Caco-2 (cell line): ENCODE results near the gene RUFY4. TPM values are rescaled to one million over a fixed set of nuclear protein-coding genes. Genes with fewer than 3 reads are reported as not detected.

ENCODE experiments used
- BruUV-seq: library from RNA; stranded (reverse); fragments of 400-500 nt; replicated peaks from 2 replicates; lab custom pipeline; 2021; lab: Mats Ljungman, UMichigan
- CTCF ChIA-PET: fragments of 300-600 bp; sonication (Branson Sonifier 250); formaldehyde crosslinking; loops from one replicate; lab custom pipeline; 2022; ENCODE audit warnings: antibody characterized with exemption; lab: Charles Lee
- POLR2A ChIA-PET: fragments of 300-600 bp; sonication (Branson Sonifier 250); formaldehyde crosslinking; loops from one replicate; lab custom pipeline; 2022; ENCODE audit warnings: antibody characterized with exemption; lab: Charles Lee
- DNase-seq, 2 experiments: peaks; one replicate each; pipeline versions ENCODE4 v3.0.0 to v3.0.0-alpha.2; 2020 to 2022
- H3K27me3 ChIP-seq: replicated peaks from 2 replicates; pipeline ENCODE4 v1.6.0; 2011; ENCODE audit warnings: low read length; ENCODE audit not compliant: control insufficient read depth, insufficient read depth
- H3K36me3 ChIP-seq: 2 replicates; pipeline ENCODE4 v1.5.1; 2011; ENCODE audit warnings: low read length; ENCODE audit not compliant: control insufficient read depth, insufficient read depth
- H3K4me1 ChIP-seq: fragments of 250-450 bp; sonication (Bioruptor Pico); 2 replicates; pipeline ENCODE4 v1.5.1; 2020; ENCODE audit warnings: mild to moderate bottlenecking
- H3K4me3 ChIP-seq: 2 replicates; pipeline ENCODE4 v1.5.1; 2011; ENCODE audit warnings: low read depth, mild to moderate bottlenecking, control low read depth, low read length
- H3K9me3 ChIP-seq: fragments of 250-450 bp; sonication (Bioruptor Pico); 2 replicates; pipeline ENCODE4 v1.5.1; 2020; ENCODE audit warnings: mild to moderate bottlenecking, moderate library complexity
- H3K27ac Mint-ChIP-seq: one replicate; pipeline ENCODE4 v1.8.0; 2022; ENCODE audit warnings: mixed read lengths; ENCODE audit not compliant: unreplicated experiment
- H3K27me3 Mint-ChIP-seq: one replicate; pipeline ENCODE4 v1.8.0; 2022; ENCODE audit warnings: mixed read lengths; ENCODE audit not compliant: insufficient read depth, unreplicated experiment
- H3K36me3 Mint-ChIP-seq: one replicate; pipeline ENCODE4 v1.8.0; 2022; ENCODE audit warnings: mild to moderate bottlenecking, mixed read lengths; ENCODE audit not compliant: insufficient read depth, unreplicated experiment
- H3K4me1 Mint-ChIP-seq: one replicate; pipeline ENCODE4 v1.8.0; 2022; ENCODE audit warnings: low read depth, mixed read lengths; ENCODE audit not compliant: unreplicated experiment
- H3K4me3 Mint-ChIP-seq: one replicate; pipeline ENCODE4 v1.8.0; 2022; ENCODE audit warnings: mild to moderate bottlenecking, moderate library complexity, mixed read lengths; ENCODE audit not compliant: unreplicated experiment
- H3K9me3 Mint-ChIP-seq: one replicate; pipeline ENCODE4 v1.8.0; 2022; ENCODE audit warnings: mixed read lengths; ENCODE audit not compliant: unreplicated experiment
- intact Hi-C: fragments of 100-400 bp; cut with micrococcal nuclease; formaldehyde crosslinking; loops from one replicate; pipeline ENCODE4 v1.10.0; 2022; ENCODE audit not compliant: unreplicated experiment
- total RNA-seq: library from RNA; stranded (reverse); gene quantifications from 2 replicates; pipeline ENCODE4 v1.2.3, GENCODE V29; 2022
- TF ChIP-seq, protein P1 (sequence below), 2 experiments: fragments of 200-600 bp in 1 of 2; IDR thresholded peaks; 1 replicate in 1 of 2; 2 replicates in 1 of 2; pipeline versions ENCODE4 v1.5.1 to v1.8.0; 2011 to 2022; ENCODE audit warnings: antibody characterized with exemption in 1 of 2, control low read depth in 1 of 2, inconsistent platforms in 1 of 2, low read depth in 1 of 2, low read length in 1 of 2, mild to moderate bottlenecking in 1 of 2, moderate library complexity in 1 of 2; ENCODE audit not compliant: insufficient read depth in 1 of 2, severe bottlenecking in 1 of 2, unreplicated experiment in 1 of 2

Gene RUFY4
- total RNA-seq, 1 experiment from 2014 or later: not detected

- ChIA-PET CTCF (no interaction called here), POLR2A (no interaction called here)
- Histone ChIP-seq H3K4me1 (no peaks in the 10 kb centered on the region), H3K27me3 (no peaks in the 10 kb centered on the region), H3K36me3 (no peaks in the 10 kb centered on the region), H3K4me3 (no peak overlapping the region), H3K9me3 (peaks cover 9% of the 10 kb centered on the region)
- Mint-ChIP-seq H3K36me3 (no peaks in the 10 kb centered on the region), H3K4me3 (no peak overlapping the region), H3K9me3 (peaks cover 40% of the 10 kb centered on the region), H3K4me1 (no peaks in the 10 kb centered on the region), H3K27ac (no peak overlapping the region), H3K27me3 (peaks cover 10% of the 10 kb centered on the region)
- no TSS peak for BruUV-seq
- TF ChIP-seq, protein P1, sequence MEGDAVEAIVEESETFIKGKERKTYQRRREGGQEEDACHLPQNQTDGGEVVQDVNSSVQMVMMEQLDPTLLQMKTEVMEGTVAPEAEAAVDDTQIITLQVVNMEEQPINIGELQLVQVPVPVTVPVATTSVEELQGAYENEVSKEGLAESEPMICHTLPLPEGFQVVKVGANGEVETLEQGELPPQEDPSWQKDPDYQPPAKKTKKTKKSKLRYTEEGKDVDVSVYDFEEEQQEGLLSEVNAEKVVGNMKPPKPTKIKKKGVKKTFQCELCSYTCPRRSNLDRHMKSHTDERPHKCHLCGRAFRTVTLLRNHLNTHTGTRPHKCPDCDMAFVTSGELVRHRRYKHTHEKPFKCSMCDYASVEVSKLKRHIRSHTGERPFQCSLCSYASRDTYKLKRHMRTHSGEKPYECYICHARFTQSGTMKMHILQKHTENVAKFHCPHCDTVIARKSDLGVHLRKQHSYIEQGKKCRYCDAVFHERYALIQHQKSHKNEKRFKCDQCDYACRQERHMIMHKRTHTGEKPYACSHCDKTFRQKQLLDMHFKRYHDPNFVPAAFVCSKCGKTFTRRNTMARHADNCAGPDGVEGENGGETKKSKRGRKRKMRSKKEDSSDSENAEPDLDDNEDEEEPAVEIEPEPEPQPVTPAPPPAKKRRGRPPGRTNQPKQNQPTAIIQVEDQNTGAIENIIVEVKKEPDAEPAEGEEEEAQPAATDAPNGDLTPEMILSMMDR (IDR thresholded peaks at IDR 0.05; ENCODE audit: insufficient read depth in 1 of 2, low read depth in 1 of 2, low read length in 1 of 2, severe bottlenecking in 1 of 2, unreplicated experiment in 1 of 2): no peak
- intact Hi-C loops: no loop called here
- DNase-seq: no peak
These were observed 17.4 kb downstream of the RUFY4 start for GRCh38 chr2:218086478-218086877.

DNA sequence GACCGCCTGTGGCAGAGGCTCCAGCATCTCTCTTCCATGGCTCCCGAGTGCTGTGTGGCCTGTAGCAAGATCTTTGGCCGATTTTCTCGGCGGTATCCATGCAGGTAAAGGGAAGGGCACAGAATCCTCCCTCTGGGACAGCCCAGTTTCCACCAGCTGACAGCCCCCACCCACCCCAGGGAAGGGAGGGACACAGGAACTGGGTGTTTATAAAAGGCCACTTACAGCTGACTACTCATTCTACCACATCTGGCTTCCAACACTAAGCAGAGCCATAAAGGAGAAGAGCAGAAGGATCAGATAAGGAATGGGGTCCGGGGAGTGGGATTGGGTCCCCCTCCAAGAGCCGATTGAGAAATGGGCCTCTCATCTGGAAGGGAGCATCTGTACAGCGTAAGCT is 20.2 kb downstream of the RUFY4 start:
- H3K27me3 Mint-ChIP-seq: peaks cover 22% of the 10 kb centered on the region
- POLR2A ChIA-PET: no interaction called here
- CTCF ChIA-PET: no interaction called here

DNA sequence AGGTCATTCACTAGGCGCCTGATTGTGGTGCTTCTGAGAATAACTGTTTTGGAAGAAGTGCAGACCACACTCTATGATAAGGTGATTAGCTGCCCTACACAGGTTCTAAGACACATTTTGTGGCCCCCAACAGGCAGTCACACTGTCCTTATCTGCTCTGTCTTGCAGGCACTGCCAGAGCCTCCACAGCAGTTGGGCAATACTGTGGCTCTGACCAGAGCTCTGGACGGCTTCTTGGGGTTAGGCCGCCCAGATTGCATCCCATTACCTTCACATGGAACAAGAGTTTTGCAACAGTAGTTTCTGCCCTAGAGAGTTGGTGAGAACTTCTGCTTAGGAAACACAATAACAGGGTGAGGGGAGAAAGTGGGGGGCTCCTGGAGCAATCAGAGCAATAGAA is 22.7 kb downstream of the RUFY4 start:
- POLR2A ChIA-PET: no interaction called here
- no peak overlapping the region for H3K4me3 ChIP-seq
- H3K27me3 Mint-ChIP-seq: peaks cover 22% of the 10 kb centered on the region
- no peaks in the 10 kb centered on the region for H3K4me1 ChIP-seq
- no peak overlapping the region for H3K4me3 Mint-ChIP-seq
- no peak for DNase-seq
- TF ChIP-seq, protein P1 (IDR thresholded peaks at IDR 0.05; ENCODE audit: insufficient read depth in 1 of 2, low read depth in 1 of 2, low read length in 1 of 2, severe bottlenecking in 1 of 2, unreplicated experiment in 1 of 2): no peak
- CTCF ChIA-PET: no interaction called here
- H3K27ac Mint-ChIP-seq: no peak overlapping the region
- H3K36me3 Mint-ChIP-seq: no peaks in the 10 kb centered on the region
- no peaks in the 10 kb centered on the region for H3K4me1 Mint-ChIP-seq
- intact Hi-C loops: no loop called here
- H3K9me3 ChIP-seq: peaks cover 3% of the 10 kb centered on the region
- peaks cover 16% of the 10 kb centered on the region for H3K9me3 Mint-ChIP-seq
- no peaks in the 10 kb centered on the region for H3K36me3 ChIP-seq
- H3K27me3 ChIP-seq: no peaks in the 10 kb centered on the region
- no TSS peak for BruUV-seq

More for the DNA sequence above, 20.2 kb downstream of the RUFY4 start:
- Mint-ChIP-seq H3K27ac (no peak overlapping the region), H3K4me3 (no peak overlapping the region), H3K4me1 (no peaks in the 10 kb centered on the region), H3K36me3 (no peaks in the 10 kb centered on the region), H3K9me3 (peaks cover 30% of the 10 kb centered on the region)
- TF ChIP-seq, protein P1 (IDR thresholded peaks at IDR 0.05; ENCODE audit: insufficient read depth in 1 of 2, low read depth in 1 of 2, low read length in 1 of 2, severe bottlenecking in 1 of 2, unreplicated experiment in 1 of 2): no peak
- no TSS peak for BruUV-seq
- Histone ChIP-seq H3K36me3 (no peaks in the 10 kb centered on the region), H3K4me3 (no peak overlapping the region), H3K9me3 (peaks cover 9% of the 10 kb centered on the region), H3K4me1 (no peaks in the 10 kb centered on the region), H3K27me3 (no peaks in the 10 kb centered on the region)
- intact Hi-C loops: no loop called here
- no peak for DNase-seq
